ENCODE measurements around the gene CD163L1. TPM values are rescaled to one million over a fixed set of nuclear protein-coding genes. Genes with fewer than 3 reads are reported as not detected.

CD163L1 gene
- total RNA-seq, 4 donors from 2014 or later: 0.32 to 4.7 (median 2.1) TPM

- WGBS: 25% methylated on average over 1 of the region's 1 CpG
- no peaks in the 10 kb centered on the region for H3K36me3 ChIP-seq
- DNase-seq (ENCODE audit: low spot score in 2 of 2): no peak
- no peaks in the 10 kb centered on the region for H3K27me3 ChIP-seq
- no peak for TF ChIP-seq EP300 (IDR thresholded peaks at IDR 0.05)
- TF ChIP-seq, protein P1, sequence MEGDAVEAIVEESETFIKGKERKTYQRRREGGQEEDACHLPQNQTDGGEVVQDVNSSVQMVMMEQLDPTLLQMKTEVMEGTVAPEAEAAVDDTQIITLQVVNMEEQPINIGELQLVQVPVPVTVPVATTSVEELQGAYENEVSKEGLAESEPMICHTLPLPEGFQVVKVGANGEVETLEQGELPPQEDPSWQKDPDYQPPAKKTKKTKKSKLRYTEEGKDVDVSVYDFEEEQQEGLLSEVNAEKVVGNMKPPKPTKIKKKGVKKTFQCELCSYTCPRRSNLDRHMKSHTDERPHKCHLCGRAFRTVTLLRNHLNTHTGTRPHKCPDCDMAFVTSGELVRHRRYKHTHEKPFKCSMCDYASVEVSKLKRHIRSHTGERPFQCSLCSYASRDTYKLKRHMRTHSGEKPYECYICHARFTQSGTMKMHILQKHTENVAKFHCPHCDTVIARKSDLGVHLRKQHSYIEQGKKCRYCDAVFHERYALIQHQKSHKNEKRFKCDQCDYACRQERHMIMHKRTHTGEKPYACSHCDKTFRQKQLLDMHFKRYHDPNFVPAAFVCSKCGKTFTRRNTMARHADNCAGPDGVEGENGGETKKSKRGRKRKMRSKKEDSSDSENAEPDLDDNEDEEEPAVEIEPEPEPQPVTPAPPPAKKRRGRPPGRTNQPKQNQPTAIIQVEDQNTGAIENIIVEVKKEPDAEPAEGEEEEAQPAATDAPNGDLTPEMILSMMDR (IDR thresholded peaks at IDR 0.05): no peak
- TF ChIP-seq POLR2AphosphoS5 (IDR thresholded peaks at IDR 0.05): no peak
- TF ChIP-seq POLR2A (IDR thresholded peaks at IDR 0.05): no peak
- no peak overlapping the region for H3K27ac ChIP-seq
- H3K4me3 ChIP-seq: no peak overlapping the region
- H3K9me3 ChIP-seq: no peaks in the 10 kb centered on the region
- no peaks in the 10 kb centered on the region for H3K4me1 ChIP-seq
Measured at GRCh38 chr12:7479771-7480170, 35.8 kb upstream of the CD163L1 start.

GRCh38 chr12:7472060-7472459 is 28.1 kb upstream of the CD163L1 start:
- no peaks in the 10 kb centered on the region for H3K36me3 ChIP-seq
- H3K4me1 ChIP-seq: no peaks in the 10 kb centered on the region
- no peak overlapping the region for H3K4me3 ChIP-seq

DNA sequence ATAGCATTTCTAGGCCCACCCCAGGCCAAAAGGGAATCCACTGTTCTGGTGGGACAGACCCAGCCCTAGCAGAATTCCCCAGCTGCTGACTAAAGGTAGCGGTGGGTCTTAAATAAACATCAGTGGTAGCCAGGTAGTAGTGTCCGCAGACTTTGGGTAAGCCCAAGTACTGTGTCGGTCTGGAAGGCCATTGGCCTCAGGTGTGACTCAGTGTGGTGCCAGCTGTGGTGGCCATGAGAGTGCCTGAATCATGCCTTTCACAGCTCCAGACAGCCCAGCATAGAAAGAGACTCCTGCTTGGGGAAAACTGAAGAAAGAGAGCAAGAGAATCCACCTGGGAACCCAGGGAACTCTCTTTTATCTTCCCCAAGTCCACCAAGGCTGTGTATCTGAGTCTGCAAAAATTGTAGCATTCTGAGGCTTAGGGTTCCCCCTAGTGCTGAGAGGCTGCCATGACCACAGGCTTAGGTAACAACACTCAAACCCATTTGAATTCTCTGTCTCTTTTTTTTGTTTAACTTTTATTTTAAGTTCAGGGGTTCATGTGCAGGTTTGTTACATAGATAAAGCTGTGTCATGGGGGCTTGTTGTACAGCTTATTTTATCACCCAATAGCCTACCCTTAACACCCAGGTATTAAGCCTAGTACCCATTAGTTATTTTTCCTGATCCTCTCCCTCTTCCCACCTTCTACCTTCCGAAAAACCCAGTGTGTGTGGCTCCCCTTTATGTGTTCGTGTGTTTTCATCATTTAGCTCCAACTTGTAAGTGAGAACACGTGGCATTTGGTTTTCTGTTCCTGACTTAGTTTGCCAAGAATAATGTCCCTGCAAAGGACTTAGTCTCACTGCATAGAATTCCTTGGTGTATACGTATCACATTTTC is 16.7 kb upstream of the CD163L1 start:
- H3K27me3 ChIP-seq: no peaks in the 10 kb centered on the region
- no peaks in the 10 kb centered on the region for H3K4me1 ChIP-seq
- TF ChIP-seq POLR2A (IDR thresholded peaks at IDR 0.05) (no peak), EP300 (IDR thresholded peaks at IDR 0.05) (no peak), POLR2AphosphoS5 (IDR thresholded peaks at IDR 0.05) (no peak)
- TF ChIP-seq, protein P1 (IDR thresholded peaks at IDR 0.05): peak; percentile 16 to 81
- no peak overlapping the region for H3K4me3 ChIP-seq
- H3K27ac ChIP-seq: no peak overlapping the region
- no peak for DNase-seq (ENCODE audit: low spot score in 2 of 2)
- no peaks in the 10 kb centered on the region for H3K9me3 ChIP-seq
- no peaks in the 10 kb centered on the region for H3K36me3 ChIP-seq
- 60% methylated on average over 7 of the region's 7 CpGs for WGBS

More at GRCh38 chr12:7472060-7472459, 28.1 kb upstream of the CD163L1 start:
- no peaks in the 10 kb centered on the region for H3K9me3 ChIP-seq
- TF ChIP-seq POLR2A (IDR thresholded peaks at IDR 0.05) (no peak), POLR2AphosphoS5 (IDR thresholded peaks at IDR 0.05) (no peak), EP300 (IDR thresholded peaks at IDR 0.05) (no peak)
- TF ChIP-seq, protein P1 (IDR thresholded peaks at IDR 0.05): no peak
- WGBS: 85% methylated on average over 3 of the region's 6 CpGs
- H3K27ac ChIP-seq: no peak overlapping the region
- DNase-seq (ENCODE audit: low spot score in 2 of 2): no peak
- H3K27me3 ChIP-seq: no peaks in the 10 kb centered on the region

DNA sequence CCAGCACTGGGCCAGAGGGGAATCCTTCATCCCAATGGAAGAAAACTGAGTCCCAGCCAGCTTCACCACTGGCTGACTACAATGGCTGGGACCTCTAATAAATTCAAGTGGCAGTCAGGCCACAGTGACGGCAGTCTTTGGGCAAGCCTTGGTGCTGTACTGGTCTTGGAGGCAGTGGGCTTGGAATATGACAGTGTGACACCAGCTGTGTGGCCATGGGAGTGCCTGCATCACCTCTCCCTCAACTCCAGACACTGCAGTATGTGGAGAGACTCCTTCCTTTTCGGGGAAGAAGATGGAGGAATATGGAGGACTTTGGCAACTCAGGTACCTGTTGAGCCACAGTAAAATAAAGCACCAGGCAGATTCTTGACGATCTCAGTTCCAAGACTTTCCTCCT is 16.0 kb upstream of the CD163L1 start:
- 83% methylated on average over 3 of the region's 3 CpGs for WGBS
- no peak for DNase-seq (ENCODE audit: low spot score in 2 of 2)
- Histone ChIP-seq H3K27ac (no peak overlapping the region), H3K36me3 (no peaks in the 10 kb centered on the region), H3K4me3 (no peak overlapping the region), H3K4me1 (no peaks in the 10 kb centered on the region), H3K27me3 (no peaks in the 10 kb centered on the region), H3K9me3 (no peaks in the 10 kb centered on the region)
- TF ChIP-seq POLR2AphosphoS5 (IDR thresholded peaks at IDR 0.05) (no peak), EP300 (IDR thresholded peaks at IDR 0.05) (no peak), POLR2A (IDR thresholded peaks at IDR 0.05) (no peak)
- TF ChIP-seq, protein P1 (IDR thresholded peaks at IDR 0.05): no peak

- whole genome bisulfite sequencing: 64% methylated on average over 3 of the region's 3 CpGs
- H3K27ac ChIP-seq: no peak overlapping the region
- TF ChIP-seq POLR2AphosphoS5 (IDR thresholded peaks at IDR 0.05) (no peak), EP300 (IDR thresholded peaks at IDR 0.05) (no peak), POLR2A (IDR thresholded peaks at IDR 0.05) (no peak)
- TF ChIP-seq, protein P1 (IDR thresholded peaks at IDR 0.05): no peak
Measured at GRCh38 chr12:7451756-7452155, 7.8 kb upstream of the CD163L1 start.

More at GRCh38 chr12:7451756-7452155, 7.8 kb upstream of the CD163L1 start:
- DNase-seq (ENCODE audit: low spot score in 2 of 2): no peak
- Histone ChIP-seq H3K9me3 (no peaks in the 10 kb centered on the region), H3K4me3 (no peak overlapping the region), H3K4me1 (no peaks in the 10 kb centered on the region), H3K36me3 (no peaks in the 10 kb centered on the region), H3K27me3 (no peaks in the 10 kb centered on the region)
